Endothelial cell (in vitro differentiated cells): ENCODE data around the gene CHMP6. TPM values are rescaled to one million over a fixed set of nuclear protein-coding genes. Genes with fewer than 3 reads are reported as not detected.

ENCODE experiments used
- DNase-seq: peaks from one replicate; pipeline ENCODE4 v3.0.0; 2021; ENCODE audit warnings: low spot score
- H3K27ac Mint-ChIP-seq: one replicate; pipeline ENCODE4 v1.8.0; 2021; ENCODE audit warnings: mixed read lengths, inconsistent platforms; ENCODE audit not compliant: unreplicated experiment
- H3K27me3 Mint-ChIP-seq: one replicate; pipeline ENCODE4 v1.8.0; 2021; ENCODE audit warnings: mild to moderate bottlenecking, moderate library complexity, mixed read lengths, inconsistent platforms; ENCODE audit not compliant: unreplicated experiment
- H3K36me3 Mint-ChIP-seq: one replicate; pipeline ENCODE4 v1.8.0; 2021; ENCODE audit warnings: mild to moderate bottlenecking, low read depth, mixed read lengths, inconsistent platforms; ENCODE audit not compliant: unreplicated experiment
- H3K4me1 Mint-ChIP-seq: one replicate; pipeline ENCODE4 v1.8.0; 2021; ENCODE audit warnings: mild to moderate bottlenecking, mixed read lengths, inconsistent platforms; ENCODE audit not compliant: unreplicated experiment
- H3K4me3 Mint-ChIP-seq: one replicate; pipeline ENCODE4 v1.8.0; 2021; ENCODE audit warnings: mild to moderate bottlenecking, mixed read lengths, inconsistent platforms; ENCODE audit not compliant: unreplicated experiment
- H3K9me3 Mint-ChIP-seq: one replicate; pipeline ENCODE4 v1.8.0; 2021; ENCODE audit warnings: mixed read lengths, inconsistent platforms; ENCODE audit not compliant: unreplicated experiment
- CTCF ChIP-seq: fragments of 200-600 bp; sonication (generic); IDR thresholded peaks from one replicate; pipeline ENCODE4 v1.5.0; 2021; ENCODE audit warnings: antibody characterized with exemption; ENCODE audit not compliant: unreplicated experiment
- total RNA-seq: library from RNA; stranded (reverse); fragmentation: NEBNext Ultra II Directional; extraction: Animal tissue kit (Norgen Biotek cat#: 25700); gene quantifications from one replicate; pipeline ENCODE4 v1.2.1, GENCODE V29; 2021; ENCODE audit not compliant: unreplicated experiment

The CHMP6 gene
- total RNA-seq, 1 donor from 2014 or later: 34.3 TPM

DNA sequence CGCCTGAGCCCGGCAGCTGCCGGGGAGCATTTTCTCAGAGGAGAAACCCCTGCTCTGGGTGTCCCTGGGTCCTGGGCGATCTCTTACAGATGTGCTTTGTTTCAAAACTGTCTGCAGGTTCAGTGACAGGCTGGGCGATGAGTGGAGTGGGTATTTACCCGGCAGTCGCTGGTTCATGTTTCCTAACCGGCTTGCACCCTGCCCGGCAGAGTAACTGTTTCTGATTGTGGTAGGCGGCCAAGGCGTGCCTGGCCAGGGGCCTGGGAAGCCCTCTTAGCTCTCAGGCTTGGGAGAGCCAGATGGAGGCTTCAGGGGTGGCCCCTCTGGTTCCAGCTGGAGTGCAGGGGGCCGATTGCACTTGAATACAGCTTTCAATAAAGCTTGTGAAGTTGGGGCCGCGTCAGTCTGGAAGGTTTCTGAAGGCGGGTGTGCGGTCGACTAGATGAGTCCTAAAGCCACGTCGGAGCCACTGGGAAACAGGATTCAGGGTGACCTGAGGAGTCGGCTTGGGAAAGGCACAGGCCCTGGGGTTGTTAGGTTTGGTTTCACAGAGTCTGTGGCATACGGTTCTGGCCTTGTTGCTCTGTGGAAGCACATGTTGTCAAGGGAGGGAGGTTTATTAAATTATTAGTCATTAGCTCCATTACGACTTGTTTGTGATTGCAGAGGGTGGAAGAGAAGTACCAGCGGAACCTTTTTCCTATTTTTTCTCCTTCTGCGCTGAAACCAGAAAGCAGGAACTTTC is 44.7 kb downstream of the CHMP6 start:
- Mint-ChIP-seq H3K27me3 (peaks cover 18% of the 10 kb centered on the region), H3K9me3 (no peaks in the 10 kb centered on the region), H3K27ac (peak overlapping the region; percentile 24), H3K4me1 (peaks cover 42% of the 10 kb centered on the region), H3K4me3 (peak overlapping the region; percentile 96), H3K36me3 (peaks cover 28% of the 10 kb centered on the region)
- TF ChIP-seq CTCF: no peak
- no peak for DNase-seq

GRCh38 chr17:81037026-81037797 is 45.6 kb downstream of the CHMP6 start:
- Mint-ChIP-seq H3K27me3 (peaks cover 19% of the 10 kb centered on the region), H3K36me3 (peaks cover 22% of the 10 kb centered on the region), H3K4me1 (peaks cover 35% of the 10 kb centered on the region), H3K4me3 (peak overlapping the region; percentile 96), H3K27ac (no peak overlapping the region), H3K9me3 (no peaks in the 10 kb centered on the region)
- DNase-seq: no peak
- no peak for TF ChIP-seq CTCF

DNA sequence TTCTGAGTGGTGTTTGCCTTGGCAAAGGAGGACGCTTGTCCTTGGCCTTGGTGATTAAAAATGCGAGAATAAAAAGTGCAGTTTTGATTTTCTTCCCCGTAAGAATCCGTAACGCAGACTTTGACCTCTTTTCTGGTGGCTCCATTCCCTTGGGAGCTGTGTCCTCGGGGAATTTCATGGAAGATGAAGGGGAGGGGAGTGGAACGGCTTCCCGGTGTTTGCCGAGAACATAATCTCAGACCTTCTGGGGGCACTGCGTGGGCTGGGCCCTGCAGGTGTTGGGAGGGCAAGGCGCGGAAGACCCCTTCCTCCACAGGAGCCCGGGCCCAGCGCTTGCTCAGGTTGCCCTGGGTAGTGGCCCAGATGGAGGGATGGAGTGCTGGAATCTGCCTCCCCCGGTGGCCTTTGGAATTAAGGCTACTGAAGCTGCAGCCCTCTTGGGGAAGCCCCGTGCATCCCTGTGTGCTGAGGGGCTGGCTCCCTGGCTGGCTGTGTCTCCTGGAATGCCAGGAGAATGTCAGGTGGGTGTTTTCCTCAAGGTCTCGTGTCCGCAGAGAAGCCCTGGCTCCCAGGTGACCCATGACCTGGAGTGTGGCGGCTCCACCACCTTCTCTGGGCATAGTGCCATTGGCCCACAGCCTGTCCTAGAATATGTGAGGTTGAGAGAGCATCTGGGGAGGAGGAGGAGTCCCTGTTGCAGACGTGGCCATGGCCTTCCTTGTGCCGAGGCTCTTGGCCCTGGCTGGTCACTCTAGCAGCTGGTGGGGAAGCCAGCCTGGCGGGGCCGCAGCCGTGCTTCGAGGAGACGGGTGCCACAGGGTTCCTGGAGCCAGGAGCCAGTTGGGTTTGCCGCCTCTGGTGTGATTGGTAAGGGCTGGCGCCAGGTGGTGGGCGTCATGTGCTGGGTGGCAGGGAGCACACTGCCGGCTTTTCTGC is 46.4 kb downstream of the CHMP6 start:
- no peaks in the 10 kb centered on the region for H3K9me3 Mint-ChIP-seq
- H3K4me1 Mint-ChIP-seq: peaks cover 31% of the 10 kb centered on the region
- H3K27ac Mint-ChIP-seq: no peak overlapping the region
- peaks cover 21% of the 10 kb centered on the region for H3K27me3 Mint-ChIP-seq
- H3K36me3 Mint-ChIP-seq: peaks cover 19% of the 10 kb centered on the region
- H3K4me3 Mint-ChIP-seq: peak overlapping the region; percentile 37
- no peak for TF ChIP-seq CTCF
- no peak for DNase-seq

- peaks cover 28% of the 10 kb centered on the region for H3K4me1 Mint-ChIP-seq
- peaks cover 17% of the 10 kb centered on the region for H3K27me3 Mint-ChIP-seq
- no peak overlapping the region for H3K27ac Mint-ChIP-seq
- H3K9me3 Mint-ChIP-seq: no peaks in the 10 kb centered on the region
- no peak overlapping the region for H3K4me3 Mint-ChIP-seq
- no peak for DNase-seq
- no peak for TF ChIP-seq CTCF
- H3K36me3 Mint-ChIP-seq: peaks cover 14% of the 10 kb centered on the region
These were observed 47.5 kb downstream of the CHMP6 start for GRCh38 chr17:81039096-81039495.
